OCI-LY7 (cell line): ENCODE results near the gene RIN3. TPM values are rescaled to one million over a fixed set of nuclear protein-coding genes. Genes with fewer than 3 reads are reported as not detected.

Experiments used
- BruUV-seq: library from RNA; stranded (reverse); fragments of 400-500 nt; replicated peaks from 2 replicates; lab custom pipeline; 2021; lab: Mats Ljungman, UMichigan
- CTCF ChIA-PET: fragments of 300-600 bp; sonication (Branson Sonifier 250); formaldehyde crosslinking; loops from one replicate; lab custom pipeline; 2022; ENCODE audit warnings: antibody characterized with exemption; ENCODE audit not compliant: unreplicated experiment; lab: Charles Lee
- POLR2A ChIA-PET: fragments of 300-600 bp; sonication (Branson Sonifier 250); formaldehyde crosslinking; loops from one replicate; lab custom pipeline; 2022; ENCODE audit warnings: antibody characterized with exemption; lab: Charles Lee
- DNase-seq: peaks from one replicate; pipeline ENCODE4 v3.0.0-alpha.2; 2015; ENCODE audit warnings: low spot score
- H2AFZ ChIP-seq: fragments of 200-600 bp; sonication (generic), shearing (Covaris generic); 2 replicates; pipeline ENCODE4 v1.6.1; 2014; ENCODE audit warnings: mild to moderate bottlenecking, antibody characterized with exemption, low read length, moderate library complexity
- H3K27ac ChIP-seq: fragments of 200-600 bp; sonication (generic); 2 replicates; pipeline ENCODE4 v1.5.1; 2014; ENCODE audit warnings: mixed run types, low read depth, mild to moderate bottlenecking, moderate library complexity, low read length, inconsistent platforms; ENCODE audit not compliant: poor library complexity, severe bottlenecking
- H3K36me3 ChIP-seq: fragments of 200-600 bp; sonication (generic); 2 replicates; pipeline ENCODE4 v1.6.1; 2014; ENCODE audit warnings: mild to moderate bottlenecking, antibody characterized with exemption, low read length, moderate library complexity, mixed read lengths; ENCODE audit not compliant: insufficient read depth
- H3K4me1 ChIP-seq: fragments of 200-600 bp; sonication (generic); 2 replicates; pipeline ENCODE4 v1.5.1; 2014; ENCODE audit warnings: mild to moderate bottlenecking, low read length; ENCODE audit not compliant: insufficient read depth, poor library complexity, severe bottlenecking
- H3K4me2 ChIP-seq: fragments of 200-600 bp; sonication (generic); 2 replicates; pipeline ENCODE4 v1.6.1; 2014; ENCODE audit warnings: mild to moderate bottlenecking, low read length
- H3K4me3 ChIP-seq: fragments of 200-600 bp; sonication (generic); 2 replicates; pipeline ENCODE4 v1.5.1; 2014; ENCODE audit warnings: mild to moderate bottlenecking, low read depth, low read length; ENCODE audit not compliant: poor library complexity, severe bottlenecking
- H3K79me2 ChIP-seq: fragments of 200-600 bp; sonication (generic); 2 replicates; pipeline ENCODE4 v1.6.1; 2016; ENCODE audit warnings: low read depth, mild to moderate bottlenecking, low read length, moderate library complexity, mixed read lengths; ENCODE audit not compliant: insufficient read depth
- H3K9me2 ChIP-seq: fragments of 200-600 bp; sonication (generic); 2 replicates; pipeline ENCODE4 v1.6.1; 2016; ENCODE audit warnings: mild to moderate bottlenecking, low read length, mixed read lengths; ENCODE audit not compliant: insufficient read depth
- H3K9me3 ChIP-seq: fragments of 200-600 bp; sonication (generic); 2 replicates; pipeline ENCODE4 v1.6.1; 2014; ENCODE audit warnings: mild to moderate bottlenecking, mixed run types, low read length, mixed read lengths
- H4K20me1 ChIP-seq: fragments of 200-600 bp; sonication (generic); 2 replicates; pipeline ENCODE4 v1.6.1; 2014; ENCODE audit warnings: mild to moderate bottlenecking, antibody characterized with exemption, low read length, moderate library complexity, mixed read lengths; ENCODE audit not compliant: insufficient read depth
- EZH2phosphoT487 ChIP-seq: fragments of 200-600 bp; sonication (generic); IDR thresholded peaks from 2 replicates; pipeline ENCODE4 v1.6.1; 2018; ENCODE audit warnings: low read depth, borderline replicate concordance, mild to moderate bottlenecking, mixed run types, antibody characterized with exemption, low read length, moderate library complexity, mixed read lengths
- intact Hi-C: fragments of 100-400 bp; cut with micrococcal nuclease; formaldehyde crosslinking; loops from one replicate; pipeline ENCODE4 v1.10.0; 2022; ENCODE audit not compliant: unreplicated experiment
- total RNA-seq, 2 experiments: library from RNA; depleted of rRNA in 1 of 2; stranded (reverse); fragments of >200 nt in 1 of 2; shearing (Covaris generic) in 1 of 2; gene quantifications; 2 replicates each; pipeline ENCODE4 v1.2.3, GENCODE V29; 2014 to 2022
- TF ChIP-seq, protein P1 (sequence below): fragments of 200-600 bp; sonication (generic); conservative IDR thresholded peaks from 2 replicates; pipeline ENCODE4 v1.5.1; 2014; ENCODE audit warnings: mild to moderate bottlenecking, antibody characterized with exemption, low read length, moderate library complexity, mixed read lengths

The RIN3 gene
- total RNA-seq, 2 experiments from 2014 or later: not detected

DNA sequence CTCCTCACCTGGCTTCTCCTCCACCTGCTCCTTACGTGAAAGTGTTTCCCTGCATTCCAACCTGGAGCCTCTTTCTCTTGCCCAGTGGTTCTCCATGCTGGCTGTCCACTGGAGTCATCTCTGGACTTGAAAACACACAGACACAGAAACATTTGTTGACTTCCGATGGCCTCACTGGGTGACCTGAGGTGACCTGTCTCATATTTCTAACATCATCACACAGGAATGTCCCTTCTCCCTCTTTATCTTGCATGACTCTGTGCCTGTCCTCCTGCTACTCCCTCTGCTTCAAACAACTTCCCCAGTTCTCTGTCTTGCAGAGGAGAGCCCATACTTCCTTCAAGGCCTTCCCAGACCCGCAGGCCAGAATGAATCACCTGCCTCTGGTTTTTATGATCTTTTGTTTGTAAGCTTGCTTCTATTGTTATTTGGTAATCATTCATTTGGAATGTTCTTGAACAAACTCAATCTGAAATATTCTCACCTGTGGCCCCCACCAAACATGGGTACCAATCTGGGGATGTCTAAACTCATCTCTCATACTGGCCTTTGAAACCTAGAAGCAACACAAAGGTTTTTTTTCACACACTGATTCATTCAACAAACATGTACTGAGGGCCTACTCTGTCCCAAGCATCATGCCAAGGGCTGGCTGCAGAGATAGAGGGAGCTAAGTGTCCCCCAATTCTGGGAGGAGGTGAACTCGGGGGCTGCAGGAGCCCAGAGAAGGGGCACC is 9.7 kb upstream of the RIN3 start:
- TF ChIP-seq, protein P1, sequence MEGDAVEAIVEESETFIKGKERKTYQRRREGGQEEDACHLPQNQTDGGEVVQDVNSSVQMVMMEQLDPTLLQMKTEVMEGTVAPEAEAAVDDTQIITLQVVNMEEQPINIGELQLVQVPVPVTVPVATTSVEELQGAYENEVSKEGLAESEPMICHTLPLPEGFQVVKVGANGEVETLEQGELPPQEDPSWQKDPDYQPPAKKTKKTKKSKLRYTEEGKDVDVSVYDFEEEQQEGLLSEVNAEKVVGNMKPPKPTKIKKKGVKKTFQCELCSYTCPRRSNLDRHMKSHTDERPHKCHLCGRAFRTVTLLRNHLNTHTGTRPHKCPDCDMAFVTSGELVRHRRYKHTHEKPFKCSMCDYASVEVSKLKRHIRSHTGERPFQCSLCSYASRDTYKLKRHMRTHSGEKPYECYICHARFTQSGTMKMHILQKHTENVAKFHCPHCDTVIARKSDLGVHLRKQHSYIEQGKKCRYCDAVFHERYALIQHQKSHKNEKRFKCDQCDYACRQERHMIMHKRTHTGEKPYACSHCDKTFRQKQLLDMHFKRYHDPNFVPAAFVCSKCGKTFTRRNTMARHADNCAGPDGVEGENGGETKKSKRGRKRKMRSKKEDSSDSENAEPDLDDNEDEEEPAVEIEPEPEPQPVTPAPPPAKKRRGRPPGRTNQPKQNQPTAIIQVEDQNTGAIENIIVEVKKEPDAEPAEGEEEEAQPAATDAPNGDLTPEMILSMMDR: no peak
- no peak for TF ChIP-seq EZH2phosphoT487
- Histone ChIP-seq H4K20me1 (no peaks in the 10 kb centered on the region), H3K9me3 (no peaks in the 10 kb centered on the region), H3K79me2 (no peaks in the 10 kb centered on the region), H2AFZ (no peak overlapping the region), H3K9me2 (no peaks in the 10 kb centered on the region), H3K27ac (no peak overlapping the region), H3K4me3 (no peak overlapping the region), H3K36me3 (no peaks in the 10 kb centered on the region), H3K4me2 (no peak overlapping the region), H3K4me1 (peaks cover 12% of the 10 kb centered on the region)
- DNase-seq: no peak
- BruUV-seq: no TSS peak
- ChIA-PET CTCF (no interaction called here), POLR2A (interaction anchor here (0.6 kb wide), 1 partner anchor 622 kb away, joined by 3 read pairs; no protein-coding TSS in a partner anchor)
- intact Hi-C loops: no loop called here

DNA sequence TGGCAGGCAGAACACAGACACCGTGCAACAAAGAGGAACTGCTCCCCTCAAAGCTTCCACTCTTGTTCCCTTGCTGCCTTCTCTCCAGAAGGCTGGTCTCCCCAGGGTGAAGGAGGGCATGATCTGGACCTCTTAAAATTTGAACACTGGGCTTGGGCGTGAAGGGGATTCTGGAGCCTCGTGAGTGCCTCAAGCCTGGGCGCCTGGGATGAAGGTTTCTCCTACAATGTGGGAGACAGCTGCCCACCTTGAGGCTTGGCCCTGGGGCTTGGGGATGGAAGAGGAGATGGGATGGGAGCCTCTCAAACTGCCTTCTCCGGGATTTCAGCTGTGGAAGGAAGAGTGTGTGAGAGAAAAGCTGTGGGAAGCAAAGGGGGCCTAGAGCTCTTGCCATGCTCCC is 7.8 kb upstream of the RIN3 start:
- Histone ChIP-seq H3K9me2 (no peaks in the 10 kb centered on the region), H3K4me2 (no peak overlapping the region), H4K20me1 (no peaks in the 10 kb centered on the region), H2AFZ (no peak overlapping the region), H3K27ac (no peak overlapping the region), H3K36me3 (no peaks in the 10 kb centered on the region), H3K9me3 (no peaks in the 10 kb centered on the region), H3K4me1 (peaks cover 12% of the 10 kb centered on the region), H3K79me2 (no peaks in the 10 kb centered on the region), H3K4me3 (no peak overlapping the region)
- TF ChIP-seq EZH2phosphoT487: no peak
- POLR2A ChIA-PET: no interaction called here
- intact Hi-C loops: no loop called here
- no peak for DNase-seq
- CTCF ChIA-PET: no interaction called here
- BruUV-seq: no TSS peak

DNA sequence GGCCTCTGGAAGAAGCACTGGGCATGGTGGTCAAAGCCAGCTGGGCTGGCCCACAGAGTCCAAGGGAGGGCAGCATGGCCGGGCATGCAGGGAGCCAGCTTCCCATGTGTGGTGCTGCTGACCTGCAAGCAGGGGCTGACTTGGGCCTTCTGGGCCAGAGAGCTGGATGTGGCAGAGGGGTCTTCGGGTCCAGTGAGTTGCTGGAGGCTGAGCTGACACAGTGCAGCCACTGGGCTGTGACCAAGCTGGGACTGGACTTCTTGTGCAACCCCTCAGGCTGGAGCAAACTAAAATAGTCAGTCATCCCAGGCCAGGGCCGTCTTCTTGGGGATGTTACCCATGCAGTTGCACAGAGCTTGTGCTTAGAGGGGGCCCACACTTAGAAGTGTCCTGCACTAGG is 7.3 kb upstream of the RIN3 start:
- H3K4me3 ChIP-seq: no peak overlapping the region
- no peak for TF ChIP-seq EZH2phosphoT487
- DNase-seq: no peak
- no peaks in the 10 kb centered on the region for H3K36me3 ChIP-seq
- no TSS peak for BruUV-seq
- intact Hi-C loops: no loop called here
- no peaks in the 10 kb centered on the region for H3K9me3 ChIP-seq
- H3K9me2 ChIP-seq: no peaks in the 10 kb centered on the region
- ChIA-PET CTCF (no interaction called here), POLR2A (no interaction called here)
- H2AFZ ChIP-seq: no peak overlapping the region
- no peaks in the 10 kb centered on the region for H4K20me1 ChIP-seq
- H3K4me2 ChIP-seq: no peak overlapping the region
- H3K4me1 ChIP-seq: peaks cover 12% of the 10 kb centered on the region
- no peak overlapping the region for H3K27ac ChIP-seq
- H3K79me2 ChIP-seq: no peaks in the 10 kb centered on the region
